ENCODE measurements around the gene NTN1.

Gene NTN1

DNA sequence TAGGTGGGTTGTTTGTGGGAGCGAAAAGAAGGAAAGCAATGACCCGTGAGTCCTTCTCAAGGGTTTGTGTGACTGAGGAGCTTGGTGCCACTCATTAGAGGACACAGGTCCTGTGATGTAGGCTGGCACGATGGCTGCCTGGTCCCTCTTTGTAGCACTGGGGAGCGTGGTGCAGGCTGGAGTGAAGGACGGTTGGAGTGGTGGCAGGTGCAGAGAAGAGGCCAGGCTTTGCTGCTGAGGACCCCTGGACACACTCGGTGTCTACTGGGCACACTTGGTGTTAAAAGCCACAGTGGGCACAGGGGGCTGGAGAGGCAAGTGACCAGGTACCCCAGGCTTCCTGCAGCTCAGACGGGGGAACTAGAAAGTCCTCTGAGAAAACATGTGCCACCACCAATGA is 106.0 kb downstream of the NTN1 start:
- no peak for TF ChIP-seq JUND (IDR thresholded peaks at IDR 0.05; ENCODE audit: low read depth)
- in situ Hi-C loops (cut with HindIII; ENCODE audit: low pct_unique_long_range_greater_than_20kb, low sequenced_read_pairs): no loop called here

DNA sequence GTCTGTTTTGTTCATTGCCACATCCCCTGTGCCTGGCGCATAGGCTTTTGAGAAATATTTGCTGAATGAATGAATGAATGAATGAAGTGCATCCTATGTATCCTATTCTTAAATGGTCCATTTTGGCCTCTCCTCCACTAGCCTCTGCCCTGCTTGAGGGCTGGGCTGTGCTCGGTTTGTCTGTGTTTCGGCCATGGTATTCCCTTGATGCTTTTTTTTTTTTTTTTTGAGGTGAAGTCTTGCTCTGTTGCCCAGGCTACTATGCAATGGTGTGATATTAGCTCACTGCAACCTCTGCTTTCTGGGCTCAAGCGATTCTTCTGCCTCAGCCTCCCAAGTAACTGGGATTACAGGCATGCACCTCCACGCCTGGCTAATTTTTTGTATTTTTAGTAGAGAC is 110.1 kb downstream of the NTN1 start:
- in situ Hi-C loops (cut with HindIII; ENCODE audit: low pct_unique_long_range_greater_than_20kb, low sequenced_read_pairs): no loop called here
- no peak for TF ChIP-seq JUND (IDR thresholded peaks at IDR 0.05; ENCODE audit: low read depth)
- DNase-seq (ENCODE audit: low read depth in 1 of 2, low spot score in 1 of 2): no peak

More for the DNA sequence above, 106.0 kb downstream of the NTN1 start:
- no peak for DNase-seq (ENCODE audit: low read depth in 1 of 2, low spot score in 1 of 2)

- in situ Hi-C loops (cut with HindIII; ENCODE audit: low pct_unique_long_range_greater_than_20kb, low sequenced_read_pairs): no loop called here
- DNase-seq (ENCODE audit: low read depth in 1 of 2, low spot score in 1 of 2): no peak
- no peak for TF ChIP-seq JUND (IDR thresholded peaks at IDR 0.05; ENCODE audit: low read depth)
Measured at GRCh38 chr17:9132291-9132690, 111.0 kb downstream of the NTN1 start.

DNA sequence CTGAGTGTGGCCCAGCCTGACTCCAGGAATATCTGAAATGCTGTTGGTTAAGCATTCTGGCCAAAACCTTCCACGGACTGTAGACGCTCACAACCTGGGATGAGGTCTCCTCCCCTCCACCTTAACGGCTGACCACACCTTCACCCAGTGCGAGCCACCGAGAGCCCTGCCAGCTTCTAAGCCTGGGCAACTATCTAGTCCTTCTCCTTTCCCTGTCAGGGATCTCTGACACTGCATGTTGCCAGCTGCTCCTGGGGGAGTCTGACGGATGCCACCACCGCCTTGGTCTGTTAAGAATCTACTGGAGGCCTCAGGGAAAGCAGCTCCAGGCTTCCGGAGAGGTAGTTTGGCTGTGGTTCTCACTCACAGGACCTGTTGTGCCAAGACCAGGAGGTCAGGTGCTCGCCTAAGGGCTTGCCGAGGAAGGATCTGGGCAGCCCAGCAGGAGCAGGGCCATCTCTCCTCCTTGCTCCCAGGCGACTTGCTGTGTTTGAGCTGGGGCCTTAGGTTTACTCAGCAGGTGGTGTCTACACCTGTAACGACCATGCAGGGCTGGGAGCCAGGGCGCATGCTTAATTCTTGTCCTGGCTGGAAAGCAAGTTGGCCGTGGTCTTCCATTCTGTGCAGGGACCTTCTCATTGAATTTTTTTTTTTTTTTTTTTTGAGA is 111.8 kb downstream of the NTN1 start:
- in situ Hi-C loops (cut with HindIII; ENCODE audit: low pct_unique_long_range_greater_than_20kb, low sequenced_read_pairs): no loop called here
- TF ChIP-seq JUND (IDR thresholded peaks at IDR 0.05; ENCODE audit: low read depth): no peak
- DNase-seq (ENCODE audit: low read depth in 1 of 2, low spot score in 1 of 2): peak; percentile 51 to 80

GRCh38 chr17:9138161-9138717 is 116.9 kb downstream of the NTN1 start:
- DNase-seq (ENCODE audit: low read depth in 1 of 2, low spot score in 1 of 2): no peak
- TF ChIP-seq JUND (IDR thresholded peaks at IDR 0.05; ENCODE audit: low read depth): no peak
- in situ Hi-C loops (cut with HindIII; ENCODE audit: low pct_unique_long_range_greater_than_20kb, low sequenced_read_pairs): no loop called here

DNA sequence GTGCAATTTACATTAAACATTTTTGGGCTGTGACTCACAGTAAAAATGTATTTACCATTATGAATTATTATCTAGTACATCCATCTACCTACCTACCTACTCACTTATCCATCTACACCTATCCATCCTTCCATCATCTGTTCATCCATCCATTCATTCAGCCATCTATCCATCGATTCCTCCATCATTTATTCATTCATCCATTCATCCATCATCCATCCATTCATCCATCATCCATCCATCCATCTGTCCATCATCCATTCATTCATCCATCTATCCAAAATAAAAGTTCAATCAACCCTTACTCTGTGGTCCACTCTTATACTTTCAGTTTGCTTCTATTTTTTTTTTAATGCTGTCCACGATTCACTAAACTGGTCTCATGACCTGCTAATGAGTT is 118.4 kb downstream of the NTN1 start:
- TF ChIP-seq JUND (IDR thresholded peaks at IDR 0.05; ENCODE audit: low read depth): no peak
- in situ Hi-C loops (cut with HindIII; ENCODE audit: low pct_unique_long_range_greater_than_20kb, low sequenced_read_pairs): no loop called here
- no peak for DNase-seq (ENCODE audit: low read depth in 1 of 2, low spot score in 1 of 2)

- in situ Hi-C loops (cut with HindIII; ENCODE audit: low pct_unique_long_range_greater_than_20kb, low sequenced_read_pairs): no loop called here
- no peak for DNase-seq (ENCODE audit: low read depth in 1 of 2, low spot score in 1 of 2)
- TF ChIP-seq JUND (IDR thresholded peaks at IDR 0.05; ENCODE audit: low read depth): no peak
Measured at GRCh38 chr17:9140550-9141424, 119.5 kb downstream of the NTN1 start.

DNA sequence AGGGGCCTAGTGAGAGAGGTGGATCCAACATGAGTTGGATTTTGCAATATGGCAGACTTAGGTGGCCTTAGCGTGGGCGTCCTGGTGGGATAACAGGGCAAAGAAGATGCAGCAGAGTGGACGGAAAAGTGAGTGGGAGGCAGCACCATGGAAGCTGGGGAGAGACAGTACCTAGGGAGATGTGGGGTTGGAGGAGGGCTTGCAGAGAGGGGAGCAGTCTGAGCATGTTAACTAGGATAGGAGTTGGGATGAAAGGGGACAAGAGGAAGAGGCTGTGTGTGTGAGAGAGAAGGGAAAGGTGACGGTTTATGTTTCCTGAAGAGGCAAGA is 120.1 kb downstream of the NTN1 start:
- no peak for DNase-seq (ENCODE audit: low read depth in 1 of 2, low spot score in 1 of 2)
- TF ChIP-seq JUND (IDR thresholded peaks at IDR 0.05; ENCODE audit: low read depth): no peak
- in situ Hi-C loops (cut with HindIII; ENCODE audit: low pct_unique_long_range_greater_than_20kb, low sequenced_read_pairs): no loop called here

DNA sequence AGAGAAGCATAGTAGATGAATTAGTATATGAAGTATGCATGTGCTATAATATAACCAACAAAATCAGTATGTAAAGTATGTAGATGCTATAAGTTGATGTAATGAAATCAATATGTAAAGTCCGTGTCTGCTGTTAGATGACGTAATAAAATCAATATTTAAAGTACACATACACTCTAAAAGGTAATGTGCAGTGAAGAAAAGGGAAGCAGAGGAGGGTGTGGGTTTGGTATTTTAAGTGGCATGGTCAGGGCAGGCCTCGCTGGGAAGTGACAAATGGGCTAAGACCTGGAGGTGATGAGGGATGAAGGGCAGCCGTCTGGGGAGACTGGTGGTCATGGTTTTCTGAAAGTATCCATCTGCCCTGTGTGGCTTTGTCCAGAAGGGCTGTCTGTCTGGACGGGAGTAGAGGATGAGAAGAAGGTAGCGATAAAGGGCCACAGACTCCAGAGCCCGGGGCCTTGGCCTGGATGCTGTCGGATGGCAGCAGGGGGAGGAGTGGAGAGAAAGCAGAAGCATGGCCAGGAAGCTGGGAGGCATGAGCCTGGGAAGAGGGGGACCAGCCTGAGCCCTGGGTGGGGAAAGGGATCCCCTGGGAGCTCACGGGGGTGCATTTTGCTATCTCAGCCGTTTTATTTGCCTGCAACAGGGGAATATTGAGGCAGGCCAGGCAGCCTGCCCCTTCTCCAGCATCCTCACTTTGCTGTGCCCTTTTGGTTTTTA is 121.6 kb downstream of the NTN1 start:
- TF ChIP-seq JUND (IDR thresholded peaks at IDR 0.05; ENCODE audit: low read depth): no peak
- in situ Hi-C loops (cut with HindIII; ENCODE audit: low pct_unique_long_range_greater_than_20kb, low sequenced_read_pairs): no loop called here
- DNase-seq (ENCODE audit: low read depth in 1 of 2, low spot score in 1 of 2): peak in 1 of 2 experiments; percentile 11

DNA sequence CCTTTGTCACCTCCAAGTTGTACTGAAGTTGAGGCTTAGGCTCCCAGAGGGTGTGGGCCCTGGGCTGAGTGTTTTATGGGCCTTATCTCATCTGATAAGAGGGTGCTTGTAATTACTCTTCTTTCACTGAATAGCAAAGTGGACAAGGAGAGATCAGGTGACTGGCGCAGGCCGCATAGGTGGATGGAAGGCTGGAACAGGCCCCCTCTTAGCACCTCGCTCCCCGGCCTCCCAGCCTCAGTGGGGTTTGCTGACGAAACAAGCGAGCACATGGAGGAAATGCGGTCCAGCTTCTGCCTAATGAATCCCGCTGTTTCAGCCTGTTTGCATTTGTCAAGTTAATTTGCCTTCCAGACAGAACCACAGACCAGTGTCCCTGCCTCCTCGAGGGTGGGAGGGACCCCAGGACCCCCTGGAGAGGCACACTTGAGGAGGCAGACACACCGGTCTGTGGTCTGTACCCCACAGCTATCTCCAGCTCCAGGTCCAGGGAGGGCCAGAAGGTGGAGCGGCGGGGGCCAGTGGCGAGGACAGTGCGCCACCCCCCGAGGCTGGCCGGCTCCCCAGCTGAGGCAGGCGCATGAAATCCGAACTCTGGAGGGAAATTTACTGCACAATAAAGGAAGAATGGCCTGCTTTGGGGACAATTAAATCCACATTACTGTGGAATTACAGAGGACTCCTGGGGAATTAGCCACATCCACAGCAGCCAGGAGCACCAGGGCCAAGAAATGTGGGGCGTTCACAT is 123.4 kb downstream of the NTN1 start:
- DNase-seq (ENCODE audit: low read depth in 1 of 2, low spot score in 1 of 2): no peak
- in situ Hi-C loops (cut with HindIII; ENCODE audit: low pct_unique_long_range_greater_than_20kb, low sequenced_read_pairs): no loop called here
- TF ChIP-seq JUND (IDR thresholded peaks at IDR 0.05; ENCODE audit: low read depth): no peak

DNA sequence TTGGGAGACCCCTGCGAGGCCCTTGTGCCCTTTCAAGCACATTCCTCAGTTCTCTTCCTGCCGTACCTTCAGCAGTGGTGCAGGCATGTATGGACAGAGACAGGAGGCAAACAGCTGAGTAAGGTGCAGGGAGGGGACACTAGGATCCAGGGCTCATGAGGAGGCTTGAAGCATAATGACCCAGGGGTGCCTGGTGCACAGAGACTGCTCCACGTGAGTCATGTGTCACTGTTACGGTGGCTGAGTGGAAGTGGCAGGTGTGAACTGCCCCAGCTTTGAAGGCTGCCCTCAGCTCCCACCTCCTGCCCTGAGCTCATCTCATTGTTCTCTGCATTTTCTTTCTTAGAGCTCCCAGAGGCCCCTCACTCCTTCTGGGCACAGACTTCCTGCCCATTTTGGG is 124.8 kb downstream of the NTN1 start:
- TF ChIP-seq JUND (IDR thresholded peaks at IDR 0.05; ENCODE audit: low read depth): no peak
- in situ Hi-C loops (cut with HindIII; ENCODE audit: low pct_unique_long_range_greater_than_20kb, low sequenced_read_pairs): no loop called here
- no peak for DNase-seq (ENCODE audit: low read depth in 1 of 2, low spot score in 1 of 2)

GRCh38 chr17:9148905-9149525 is 127.7 kb downstream of the NTN1 start:
- no peak for DNase-seq (ENCODE audit: low read depth in 1 of 2, low spot score in 1 of 2)
- in situ Hi-C loops (cut with HindIII; ENCODE audit: low pct_unique_long_range_greater_than_20kb, low sequenced_read_pairs): no loop called here
- no peak for TF ChIP-seq JUND (IDR thresholded peaks at IDR 0.05; ENCODE audit: low read depth)
